A549 (cell line): Measurements from ENCODE around the gene MME.

Source experiments
- EP300 ChIP-seq, 2 experiments: fragments of >200 bp; sonication (Bioruptor Twin); formaldehyde crosslinking; IDR thresholded peaks; 2 replicates in 1 of 2; 3 replicates in 1 of 2; pipeline ENCODE4 v1.6.1; 2016 to 2017
- HDAC2 ChIP-seq: fragments of 200-600 bp; sonication (generic); IDR thresholded peaks from 2 replicates; pipeline ENCODE4 v1.6.1; 2016
- TF ChIP-seq, protein P1 (sequence below): fragments of 250-450 bp; sonication (Bioruptor Pico); IDR thresholded peaks from 2 replicates; pipeline ENCODE4 v1.5.0; 2021; ENCODE audit warnings: mild to moderate bottlenecking, moderate library complexity, borderline replicate concordance
- TF ChIP-seq, protein P2 (sequence below): fragments of >200 bp; sonication (Bioruptor Twin); formaldehyde crosslinking; IDR thresholded peaks from 3 replicates; pipeline ENCODE4 v1.5.1; 2016

DNA sequence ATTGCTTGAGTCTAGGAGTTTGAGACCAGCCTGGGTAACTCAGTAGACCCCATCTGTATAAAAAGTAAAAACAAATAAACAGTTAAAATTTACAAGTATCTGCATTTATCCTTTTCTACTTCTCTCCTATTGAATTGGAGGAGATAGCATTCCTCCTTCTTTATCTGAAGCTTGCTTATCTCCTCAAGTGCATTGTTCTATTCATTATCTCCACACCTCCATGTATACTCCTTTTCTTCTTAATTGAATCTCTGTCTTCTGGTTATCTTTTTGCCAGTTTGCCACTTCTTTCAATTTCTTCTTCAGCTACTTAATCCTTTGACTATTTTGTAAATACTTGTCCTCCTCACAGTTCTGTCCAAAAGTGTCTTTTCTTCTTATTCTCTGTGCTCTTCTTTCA lies 124.7 kb downstream of the MME start:
- TF ChIP-seq EP300 (IDR thresholded peaks at IDR 0.05): no peak
- TF ChIP-seq HDAC2: no peak
- TF ChIP-seq, protein P1, sequence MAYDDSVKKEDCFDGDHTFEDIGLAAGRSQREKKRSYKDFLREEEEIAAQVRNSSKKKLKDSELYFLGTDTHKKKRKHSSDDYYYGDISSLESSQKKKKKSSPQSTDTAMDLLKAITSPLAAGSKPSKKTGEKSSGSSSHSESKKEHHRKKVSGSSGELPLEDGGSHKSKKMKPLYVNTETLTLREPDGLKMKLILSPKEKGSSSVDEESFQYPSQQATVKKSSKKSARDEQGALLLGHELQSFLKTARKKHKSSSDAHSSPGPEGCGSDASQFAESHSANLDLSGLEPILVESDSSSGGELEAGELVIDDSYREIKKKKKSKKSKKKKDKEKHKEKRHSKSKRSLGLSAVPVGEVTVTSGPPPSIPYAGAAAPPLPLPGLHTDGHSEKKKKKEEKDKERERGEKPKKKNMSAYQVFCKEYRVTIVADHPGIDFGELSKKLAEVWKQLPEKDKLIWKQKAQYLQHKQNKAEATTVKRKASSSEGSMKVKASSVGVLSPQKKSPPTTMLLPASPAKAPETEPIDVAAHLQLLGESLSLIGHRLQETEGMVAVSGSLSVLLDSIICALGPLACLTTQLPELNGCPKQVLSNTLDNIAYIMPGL (CRISPR knock-in tag): no peak
- TF ChIP-seq, protein P2, sequence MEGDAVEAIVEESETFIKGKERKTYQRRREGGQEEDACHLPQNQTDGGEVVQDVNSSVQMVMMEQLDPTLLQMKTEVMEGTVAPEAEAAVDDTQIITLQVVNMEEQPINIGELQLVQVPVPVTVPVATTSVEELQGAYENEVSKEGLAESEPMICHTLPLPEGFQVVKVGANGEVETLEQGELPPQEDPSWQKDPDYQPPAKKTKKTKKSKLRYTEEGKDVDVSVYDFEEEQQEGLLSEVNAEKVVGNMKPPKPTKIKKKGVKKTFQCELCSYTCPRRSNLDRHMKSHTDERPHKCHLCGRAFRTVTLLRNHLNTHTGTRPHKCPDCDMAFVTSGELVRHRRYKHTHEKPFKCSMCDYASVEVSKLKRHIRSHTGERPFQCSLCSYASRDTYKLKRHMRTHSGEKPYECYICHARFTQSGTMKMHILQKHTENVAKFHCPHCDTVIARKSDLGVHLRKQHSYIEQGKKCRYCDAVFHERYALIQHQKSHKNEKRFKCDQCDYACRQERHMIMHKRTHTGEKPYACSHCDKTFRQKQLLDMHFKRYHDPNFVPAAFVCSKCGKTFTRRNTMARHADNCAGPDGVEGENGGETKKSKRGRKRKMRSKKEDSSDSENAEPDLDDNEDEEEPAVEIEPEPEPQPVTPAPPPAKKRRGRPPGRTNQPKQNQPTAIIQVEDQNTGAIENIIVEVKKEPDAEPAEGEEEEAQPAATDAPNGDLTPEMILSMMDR: no peak
